ENCODE results near the gene IQCH.

- TF ChIP-seq CTCF (IDR thresholded peaks at IDR 0.05) = peak in 3 of 5 experiments; percentile 32 to 53 (median 35)
- TF ChIP-seq EP300 (IDR thresholded peaks at IDR 0.05) = no peak
- TF ChIP-seq POLR2A (IDR thresholded peaks at IDR 0.05) = no peak
Observed at GRCh38 chr15:67303490-67304363, 49.1 kb downstream of the IQCH start.

All from tibial nerve (tissue), 4 donors.